HEK293 (cell line): ENCODE measurements around the gene POLR3A.

Source experiments
- BCL6B ChIP-seq: fragments of 450-650 bp; formaldehyde crosslinking; IDR thresholded peaks from 2 replicates; pipeline ENCODE4 v1.5.1; 2017; ENCODE audit warnings: missing biosample characterization, missing genetic modification characterization
- CTCF ChIP-seq: fragments of 450-650 bp; formaldehyde crosslinking; IDR thresholded peaks from 2 replicates; pipeline ENCODE4 v1.5.1; 2016; ENCODE audit warnings: missing biosample characterization, missing genetic modification characterization
- SALL2 ChIP-seq: fragments of 450-650 bp; formaldehyde crosslinking; IDR thresholded peaks from 2 replicates; pipeline ENCODE4 v1.5.0; 2017; ENCODE audit warnings: missing biosample characterization, mild to moderate bottlenecking, missing genetic modification characterization, borderline replicate concordance
- ZBTB49 ChIP-seq: fragments of 450-650 bp; formaldehyde crosslinking; IDR thresholded peaks from 2 replicates; pipeline ENCODE4 v1.5.1; 2016; ENCODE audit warnings: missing biosample characterization, missing genetic modification characterization, low read depth
- ZEB2 ChIP-seq: fragments of 450-650 bp; formaldehyde crosslinking; IDR thresholded peaks from 2 replicates; pipeline ENCODE4 v1.5.1; 2016; ENCODE audit warnings: missing biosample characterization, missing genetic modification characterization
- ZNF184 ChIP-seq: fragments of 450-650 bp; IDR thresholded peaks from 2 replicates; pipeline ENCODE4 v1.5.1; 2018; ENCODE audit warnings: missing biosample characterization, mild to moderate bottlenecking, missing genetic modification characterization
- ZNF274 ChIP-seq, 2 experiments: fragments of 200-500 bp in 1 of 2; fragments of 450-650 bp in 1 of 2; sonication (Bioruptor generic) in 1 of 2; formaldehyde crosslinking in 1 of 2; IDR thresholded peaks; 2 replicates each; pipeline versions ENCODE4 v1.5.1 to v1.6.1; 2014 to 2016; ENCODE audit warnings: borderline replicate concordance in 1 of 2, inconsistent platforms in 1 of 2, low read length in 1 of 2, missing biosample characterization in 1 of 2, missing genetic modification characterization in 1 of 2
- ZNF558 ChIP-seq: fragments of 450-650 bp; formaldehyde crosslinking; IDR thresholded peaks from 2 replicates; pipeline ENCODE4 v1.5.1; 2016; ENCODE audit warnings: missing biosample characterization, missing genetic modification characterization
- ZSCAN18 ChIP-seq: fragments of 450-650 bp; formaldehyde crosslinking; IDR thresholded peaks from 2 replicates; pipeline ENCODE4 v1.5.1; 2016; ENCODE audit warnings: missing biosample characterization, missing genetic modification characterization

- no peak for TF ChIP-seq CTCF (tag by site-specific recombination)
- no peak for TF ChIP-seq ZSCAN18 (tag by site-specific recombination)
- no peak for TF ChIP-seq ZEB2 (tag by site-specific recombination)
- no peak for TF ChIP-seq BCL6B
- TF ChIP-seq ZNF558 (tag by site-specific recombination) = no peak
- TF ChIP-seq ZNF184 (tag by site-specific recombination) = no peak
- TF ChIP-seq ZNF274 (IDR thresholded peaks at IDR 0.05; ENCODE audit: low read length) = no peak
- TF ChIP-seq ZNF274 (tag by site-specific recombination; IDR thresholded peaks at IDR 0.05; ENCODE audit: borderline replicate concordance) = no peak
- no peak for TF ChIP-seq SALL2 (tag by site-specific recombination)
- no peak for TF ChIP-seq ZBTB49 (tag by site-specific recombination)
These were observed 39.8 kb upstream of the POLR3A start for GRCh38 chr10:78069151-78069550.
